ENCODE results near the gene AKAP10.

DNA sequence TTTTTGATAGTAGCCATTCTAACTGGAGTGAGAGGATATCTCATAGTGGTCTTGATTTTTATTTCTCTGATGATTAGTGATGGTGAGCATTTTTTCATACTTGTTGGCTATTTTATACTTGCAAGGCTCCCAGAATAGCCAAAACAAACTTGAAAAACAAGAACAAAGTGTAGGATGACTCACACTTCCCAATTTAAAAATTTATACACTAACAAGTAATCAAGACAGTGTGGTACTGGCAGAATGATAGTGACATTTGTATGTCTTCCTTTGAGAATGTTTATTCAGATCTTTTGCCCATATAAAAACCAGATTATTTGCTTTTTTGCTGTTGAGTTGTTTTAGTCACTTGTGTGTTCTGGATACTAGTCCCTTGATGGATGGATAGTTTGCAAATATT is 49.3 kb upstream of the AKAP10 start:
- TF ChIP-seq CTCF (conservative IDR thresholded peaks at IDR 0.05; ENCODE audit: low read depth, low read length) (no peak), EZH2 (IDR thresholded peaks at IDR 0.05; ENCODE audit: borderline replicate concordance, low read depth, low read length, poor library complexity, severe bottlenecking) (no peak)
